ENCODE results near the gene MNT.

- TF ChIP-seq NANOG (IDR thresholded peaks at IDR 0.05; ENCODE audit: insufficient read depth, low read depth, low read length, poor library complexity, severe bottlenecking) (no peak), POLR2A (IDR thresholded peaks at IDR 0.05; ENCODE audit: control extremely low read depth in 1 of 2, low read depth in 2 of 2, low read length in 2 of 2) (no peak), CHD2 (IDR thresholded peaks at IDR 0.05; ENCODE audit: low read length) (no peak), SP1 (IDR thresholded peaks at IDR 0.05; ENCODE audit: low read depth, low read length) (no peak)
These were observed 25.5 kb downstream of the MNT start for GRCh38 chr17:2375406-2375805.
